ENCODE data around the gene CDH26.

DNA sequence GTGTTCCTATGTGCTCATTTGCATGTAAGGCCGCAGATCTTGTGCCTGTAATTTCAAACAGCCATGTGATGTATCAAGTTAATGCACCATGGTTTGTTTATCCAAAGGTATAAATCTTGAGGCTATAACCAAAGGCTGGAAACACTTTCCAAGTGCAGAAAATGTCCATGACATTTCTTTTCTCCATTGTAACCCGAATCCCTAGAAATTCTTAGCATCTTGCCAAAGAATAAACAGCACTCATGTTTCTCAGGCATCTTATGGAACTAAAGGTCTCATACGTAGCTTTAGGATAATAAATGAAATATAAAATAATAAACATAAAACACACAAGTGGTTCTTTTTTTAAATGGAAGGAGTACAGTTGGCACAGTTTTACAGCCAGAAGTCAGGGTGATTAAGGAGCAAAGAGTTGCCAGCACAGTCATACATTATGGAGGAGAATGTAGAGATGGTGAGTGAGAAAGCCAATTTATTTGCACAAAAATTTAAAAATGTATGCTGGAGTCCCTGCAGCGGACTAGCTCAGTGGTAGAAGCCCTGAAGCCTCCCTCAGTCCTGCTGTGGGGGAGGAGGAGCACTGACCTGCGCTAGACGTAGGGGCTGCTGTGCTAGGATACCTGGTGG is 18.0 kb downstream of the CDH26 start:
- TF ChIP-seq JUND (IDR thresholded peaks at IDR 0.05; ENCODE audit: low read depth, low read length) (no peak), HDAC6 (IDR thresholded peaks at IDR 0.05; ENCODE audit: unreplicated experiment) (no peak), NRF1 (conservative IDR thresholded peaks at IDR 0.05; ENCODE audit: low read depth, low read length) (no peak), CREB1 (IDR thresholded peaks at IDR 0.05; ENCODE audit: low read depth) (no peak), YBX1 (IDR thresholded peaks at IDR 0.05) (no peak), RFX5 (IDR thresholded peaks at IDR 0.05; ENCODE audit: low read depth, low read length) (no peak), KAT2A (conservative IDR thresholded peaks at IDR 0.05; ENCODE audit: control insufficient read depth, low read depth, low read length) (no peak), RAD21 (IDR thresholded peaks at IDR 0.05; ENCODE audit: insufficient read depth, low read depth, low read length) (no peak), SMAD1 (IDR thresholded peaks at IDR 0.05; ENCODE audit: low read depth, partially characterized antibody) (no peak), REST (IDR thresholded peaks at IDR 0.05; ENCODE audit: low read depth, low read length) (no peak), MEF2A (IDR thresholded peaks at IDR 0.05; ENCODE audit: insufficient read depth, low read depth, low read length) (no peak), ASH2L (IDR thresholded peaks at IDR 0.05; ENCODE audit: borderline replicate concordance, low read depth) (no peak), EZH2 (IDR thresholded peaks at IDR 0.05; ENCODE audit: borderline replicate concordance, control insufficient read depth, low read depth, low read length) (no peak), POLR2A (IDR thresholded peaks at IDR 0.05; ENCODE audit: low read depth, low read length) (no peak)
